GM10248 (cell line): ENCODE data around the gene EFCAB11.

Experiments
- CTCF ChIA-PET: fragments of 300-600 bp; sonication (Branson Sonifier 250); formaldehyde crosslinking; extraction: SDS; loops from one replicate; lab custom pipeline; 2021; ENCODE audit warnings: antibody characterized with exemption; lab: Yijun Ruan, JAX
- POLR2A ChIA-PET: fragments of 350-650 bp; sonication (Branson Sonifier 250); formaldehyde crosslinking; extraction: SDS; loops from one replicate; lab custom pipeline; 2020; ENCODE audit warnings: antibody characterized with exemption; lab: Yijun Ruan, JAX
- DNase-seq: peaks from one replicate; pipeline ENCODE4 v3.0.0; 2012; ENCODE audit errors: extremely low spot score
- TF ChIP-seq, protein P1 (sequence below): IDR thresholded peaks from 2 replicates; pipeline ENCODE4 v1.5.1; 2012; ENCODE audit warnings: mild to moderate bottlenecking, low read depth; ENCODE audit errors: extremely low read depth, missing control alignments, control extremely low read depth

EFCAB11 gene

DNA sequence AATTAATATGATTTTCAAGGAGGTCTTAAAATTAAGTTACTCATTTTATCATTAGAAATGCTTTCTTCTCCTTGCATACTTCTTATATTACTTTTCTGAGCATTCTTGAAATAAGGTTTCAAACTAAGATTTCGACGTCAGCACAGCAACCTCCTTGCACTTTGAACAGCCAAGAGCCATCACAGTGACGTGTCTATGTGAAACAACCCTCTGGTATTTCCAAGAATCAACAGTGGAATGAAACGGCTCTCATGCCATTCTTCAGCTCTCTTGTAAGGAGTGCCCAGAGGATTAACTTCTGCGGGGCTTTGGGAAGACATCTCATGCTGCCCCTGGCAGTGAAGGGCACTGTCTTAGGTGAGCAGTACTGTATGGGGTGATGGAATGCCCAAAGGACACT, 109.2 kb downstream of the EFCAB11 start:
- ChIA-PET POLR2A (no interaction called here), CTCF (interaction anchor here (0.6 to 1.4 kb wide), 3 partner anchors 9 to 804 kb away, joined by 3 read pairs; no protein-coding TSS in a partner anchor)
- DNase-seq, result no peak
- TF ChIP-seq, protein P1, sequence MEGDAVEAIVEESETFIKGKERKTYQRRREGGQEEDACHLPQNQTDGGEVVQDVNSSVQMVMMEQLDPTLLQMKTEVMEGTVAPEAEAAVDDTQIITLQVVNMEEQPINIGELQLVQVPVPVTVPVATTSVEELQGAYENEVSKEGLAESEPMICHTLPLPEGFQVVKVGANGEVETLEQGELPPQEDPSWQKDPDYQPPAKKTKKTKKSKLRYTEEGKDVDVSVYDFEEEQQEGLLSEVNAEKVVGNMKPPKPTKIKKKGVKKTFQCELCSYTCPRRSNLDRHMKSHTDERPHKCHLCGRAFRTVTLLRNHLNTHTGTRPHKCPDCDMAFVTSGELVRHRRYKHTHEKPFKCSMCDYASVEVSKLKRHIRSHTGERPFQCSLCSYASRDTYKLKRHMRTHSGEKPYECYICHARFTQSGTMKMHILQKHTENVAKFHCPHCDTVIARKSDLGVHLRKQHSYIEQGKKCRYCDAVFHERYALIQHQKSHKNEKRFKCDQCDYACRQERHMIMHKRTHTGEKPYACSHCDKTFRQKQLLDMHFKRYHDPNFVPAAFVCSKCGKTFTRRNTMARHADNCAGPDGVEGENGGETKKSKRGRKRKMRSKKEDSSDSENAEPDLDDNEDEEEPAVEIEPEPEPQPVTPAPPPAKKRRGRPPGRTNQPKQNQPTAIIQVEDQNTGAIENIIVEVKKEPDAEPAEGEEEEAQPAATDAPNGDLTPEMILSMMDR, result no peak

DNA sequence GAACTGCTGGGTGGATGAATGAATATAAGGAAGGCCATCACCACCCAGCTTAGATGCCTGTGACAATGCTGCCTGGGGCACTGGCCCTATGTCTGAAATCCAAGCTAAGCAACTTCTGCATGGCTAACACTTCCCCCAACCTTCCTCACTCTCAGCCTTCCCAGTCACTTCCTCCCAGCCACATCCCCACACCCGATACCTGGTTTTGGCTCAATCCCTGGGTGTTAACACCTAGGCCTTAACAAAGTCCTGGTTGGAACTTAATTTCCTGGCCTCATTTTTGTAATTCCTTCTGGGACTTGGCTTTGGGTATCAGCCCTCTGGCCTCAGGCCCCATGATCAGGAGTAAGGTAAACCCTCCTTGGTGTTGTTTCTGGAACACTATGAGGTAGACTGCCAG, 110.0 kb downstream of the EFCAB11 start:
- TF ChIP-seq, protein P1, result no peak
- ChIA-PET POLR2A (no interaction called here), CTCF (interaction anchor here (0.9 to 1.4 kb wide), 4 partner anchors 10 to 17 kb away, joined by 3 read pairs; no protein-coding TSS in a partner anchor)
- no peak for DNase-seq

DNA sequence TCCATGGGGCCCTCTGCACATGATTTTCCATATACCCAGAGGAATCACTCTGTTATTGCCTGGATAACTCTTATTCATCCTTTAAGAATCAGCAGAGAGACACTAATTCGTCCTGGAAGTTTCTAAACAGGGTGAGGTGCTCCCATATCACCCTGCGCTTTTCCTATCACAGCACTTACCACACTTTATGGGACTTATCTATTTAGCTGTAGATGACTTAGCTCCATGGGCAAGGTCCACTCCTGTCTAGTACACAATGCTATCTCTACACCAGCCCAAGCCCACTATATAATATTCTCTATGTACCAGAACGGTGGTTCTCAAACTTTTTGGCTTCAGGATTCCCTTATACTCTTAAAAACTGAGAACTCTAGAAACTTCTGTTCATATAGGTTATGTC, 111.7 kb downstream of the EFCAB11 start:
- ChIA-PET POLR2A (no interaction called here), CTCF (no interaction called here)
- TF ChIP-seq, protein P1, result no peak
- DNase-seq, result no peak

DNA sequence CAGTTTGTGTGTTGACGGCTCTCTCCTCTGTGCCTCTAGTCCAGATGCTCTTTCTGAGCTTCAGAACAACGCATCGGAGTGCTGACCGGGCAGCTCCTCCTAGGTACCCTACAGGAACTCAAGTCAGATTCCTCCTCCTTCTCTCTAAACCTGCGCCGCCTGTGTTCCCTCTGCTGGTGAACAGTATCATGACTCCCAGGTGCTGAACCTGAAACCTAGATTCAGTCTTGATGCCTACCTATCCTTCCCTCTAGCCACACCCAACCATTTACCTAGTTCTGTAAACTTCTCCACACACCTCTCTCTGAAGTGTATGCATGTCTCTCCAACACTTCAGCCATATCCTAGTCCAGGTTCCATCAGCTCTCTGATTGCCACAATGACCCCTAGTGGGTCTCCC, 112.7 kb downstream of the EFCAB11 start:
- POLR2A ChIA-PET, result no interaction called here
- DNase-seq, result no peak
- TF ChIP-seq, protein P1, result no peak
- CTCF ChIA-PET, result no interaction called here

DNA sequence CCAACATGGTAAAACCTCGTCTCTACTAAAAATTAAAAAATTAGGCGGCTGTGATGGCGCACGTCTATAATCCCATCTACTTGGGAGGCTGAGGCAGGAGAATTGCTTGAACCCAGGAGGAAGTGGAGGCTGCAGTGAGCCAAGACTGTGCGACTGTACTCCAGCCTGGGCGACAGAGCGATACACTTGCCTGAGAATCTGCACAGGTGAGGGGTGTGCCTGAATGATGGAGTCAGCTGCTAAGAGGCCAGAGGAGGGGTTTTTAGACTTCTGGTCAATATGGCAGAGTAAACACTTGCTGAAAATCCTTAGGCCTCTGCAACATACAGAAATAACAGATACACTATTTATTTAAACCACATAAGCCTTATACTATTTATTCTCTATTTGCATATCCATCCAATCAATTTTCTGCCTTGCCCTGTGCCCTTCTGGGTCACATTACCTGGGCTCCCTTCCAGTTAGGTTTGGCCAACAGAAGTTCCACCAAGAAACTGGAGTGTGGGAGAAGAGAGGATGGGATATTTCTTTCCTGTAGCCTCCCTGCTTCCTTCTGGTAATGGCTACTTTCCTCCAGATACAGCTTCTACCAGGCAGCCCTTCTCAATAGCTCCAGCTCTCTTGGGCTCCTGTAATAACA, 117.6 kb downstream of the EFCAB11 start:
- ChIA-PET POLR2A (no interaction called here), CTCF (no interaction called here)
- TF ChIP-seq, protein P1, result no peak
- no peak for DNase-seq

DNA sequence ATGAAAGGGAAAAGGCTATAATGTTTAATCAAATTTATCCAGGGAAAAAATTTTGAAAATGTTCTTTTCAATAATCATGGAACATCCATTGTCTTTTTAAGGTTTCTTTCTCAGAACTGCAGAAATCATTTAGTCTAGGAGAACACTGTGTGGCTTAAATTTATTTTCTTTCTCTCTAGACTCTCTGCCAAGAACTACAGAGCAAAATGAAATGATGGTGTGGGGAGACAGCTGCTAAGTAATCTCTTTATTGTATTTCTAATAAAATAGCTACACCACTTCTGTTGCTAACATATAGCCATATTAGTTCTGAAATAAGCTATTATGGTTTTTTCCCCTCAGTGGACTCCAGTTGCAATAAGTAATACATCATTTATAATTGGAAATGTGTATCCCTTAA, 120.9 kb downstream of the EFCAB11 start:
- DNase-seq, result no peak
- CTCF ChIA-PET, result interaction anchor here (1.3 kb wide), 1 partner anchor 10 kb away, joined by 3 read pairs; no protein-coding TSS in a partner anchor
- POLR2A ChIA-PET, result no interaction called here
- TF ChIP-seq, protein P1, result no peak
